WTC11 (cell line): ENCODE measurements around the gene LRIF1. TPM values are rescaled to one million over a fixed set of nuclear protein-coding genes. Genes with fewer than 3 reads are reported as not detected.

Source experiments
- ATAC-seq: fragments of 200-7000 bp; cut with Tn5 transposase; 2 replicates; pipeline ENCODE4 v1.10.0; 2021; ENCODE audit warnings: mild to moderate bottlenecking, moderate library complexity
- CTCF ChIA-PET: fragments of 300-600 bp; sonication (Branson Sonifier 250); formaldehyde crosslinking; loops from one replicate; lab custom pipeline; 2021; ENCODE audit warnings: antibody characterized with exemption; lab: Charles Lee
- POLR2A ChIA-PET: fragments of 350-600 bp; sonication (Branson Sonifier 250); formaldehyde crosslinking; loops from one replicate; lab custom pipeline; 2021; ENCODE audit warnings: antibody characterized with exemption; lab: Charles Lee
- DNase-seq: peaks from one replicate; pipeline ENCODE4 v3.0.0; 2021; ENCODE audit warnings: low spot score
- H3K27ac Mint-ChIP-seq: 2 replicates; pipeline ENCODE4 v1.8.0; 2021; ENCODE audit warnings: mixed read lengths
- H3K27me3 Mint-ChIP-seq: 2 replicates; pipeline ENCODE4 v1.8.0; 2021; ENCODE audit warnings: low read depth, mild to moderate bottlenecking, moderate library complexity, mixed read lengths
- H3K36me3 Mint-ChIP-seq: 2 replicates; pipeline ENCODE4 v1.8.0; 2021; ENCODE audit warnings: mixed read lengths
- H3K4me1 Mint-ChIP-seq: 2 replicates; pipeline ENCODE4 v1.8.0; 2022; ENCODE audit warnings: mixed read lengths
- H3K4me3 Mint-ChIP-seq: 2 replicates; pipeline ENCODE4 v1.8.0; 2021; ENCODE audit warnings: mild to moderate bottlenecking, moderate library complexity, mixed read lengths
- H3K9me3 Mint-ChIP-seq: 2 replicates; pipeline ENCODE4 v1.8.0; 2021; ENCODE audit warnings: mixed read lengths
- ATF1 ChIP-seq: sonication (generic); formaldehyde crosslinking; IDR thresholded peaks from 2 replicates; pipeline ENCODE4 v1.8.1; 2023; ENCODE audit warnings: mild to moderate bottlenecking, moderate library complexity, missing genetic modification reagents
- HMGA2 ChIP-seq: fragments of 250-450 bp; sonication (Bioruptor Pico); IDR thresholded peaks from 2 replicates; pipeline ENCODE4 v1.4.0; 2021; ENCODE audit warnings: mild to moderate bottlenecking, moderate library complexity
- KAT7 ChIP-seq: sonication (generic); formaldehyde crosslinking; IDR thresholded peaks from 2 replicates; pipeline ENCODE4 v1.8.1; 2023; ENCODE audit warnings: missing genetic modification reagents, mild to moderate bottlenecking, borderline replicate concordance
- MYBL2 ChIP-seq: sonication (generic); formaldehyde crosslinking; IDR thresholded peaks from 2 replicates; pipeline ENCODE4 v1.8.1; 2023; ENCODE audit warnings: mild to moderate bottlenecking, moderate library complexity, missing genetic modification reagents
- NFYB ChIP-seq: sonication (generic); formaldehyde crosslinking; conservative IDR thresholded peaks from 2 replicates; pipeline ENCODE4 v1.8.0; 2022; ENCODE audit warnings: low read depth, missing genetic modification reagents
- NR3C1 ChIP-seq: sonication (generic); formaldehyde crosslinking; conservative IDR thresholded peaks from 2 replicates; pipeline ENCODE4 v1.8.1; 2023; ENCODE audit warnings: low read depth, mild to moderate bottlenecking, missing genetic modification reagents
- SMAD4 ChIP-seq: sonication (generic); formaldehyde crosslinking; IDR thresholded peaks from 2 replicates; pipeline ENCODE4 v1.8.0; 2022; ENCODE audit warnings: mild to moderate bottlenecking, missing genetic modification reagents
- SOX15 ChIP-seq: fragments of 250-450 bp; sonication (Bioruptor Pico); IDR thresholded peaks from 2 replicates; pipeline ENCODE4 v1.9.0; 2021; ENCODE audit warnings: mild to moderate bottlenecking
- TEAD4 ChIP-seq: sonication (generic); formaldehyde crosslinking; IDR thresholded peaks from 2 replicates; pipeline ENCODE4 v1.8.0; 2022; ENCODE audit warnings: mild to moderate bottlenecking, missing genetic modification reagents
- ZNF138 ChIP-seq: sonication (generic); formaldehyde crosslinking; conservative IDR thresholded peaks from 2 replicates; pipeline ENCODE4 v1.8.1; 2022; ENCODE audit warnings: mild to moderate bottlenecking, moderate library complexity, missing genetic modification reagents
- ZNF219 ChIP-seq: sonication (generic); formaldehyde crosslinking; IDR thresholded peaks from 2 replicates; pipeline ENCODE4 v1.8.0; 2023; ENCODE audit warnings: missing genetic modification reagents, mild to moderate bottlenecking, borderline replicate concordance
- ZNF317 ChIP-seq: sonication (generic); formaldehyde crosslinking; IDR thresholded peaks from 2 replicates; pipeline ENCODE4 v1.8.1; 2023; ENCODE audit warnings: low read depth, mild to moderate bottlenecking, moderate library complexity, missing genetic modification reagents, borderline replicate concordance
- total RNA-seq: library from RNA; stranded (reverse); gene quantifications from 3 replicates; pipeline ENCODE4 v1.2.3, GENCODE V29; 2021
- TF ChIP-seq, protein P1 (sequence below): sonication (generic); formaldehyde crosslinking; IDR thresholded peaks from 2 replicates; pipeline ENCODE4 v1.8.1; 2023; ENCODE audit warnings: mild to moderate bottlenecking, missing genetic modification reagents
- TF ChIP-seq, protein P2 (sequence below): fragments of 250-450 bp; sonication (Bioruptor Pico); IDR thresholded peaks from 2 replicates; pipeline ENCODE4 v2.1.2; 2022; ENCODE audit warnings: mild to moderate bottlenecking, moderate library complexity
- TF ChIP-seq, protein P3 (sequence below): sonication (generic); formaldehyde crosslinking; IDR thresholded peaks from 2 replicates; pipeline ENCODE4 v1.8.0; 2022; ENCODE audit warnings: mild to moderate bottlenecking, missing genetic modification reagents
- TF ChIP-seq, protein P4 (sequence below): sonication (generic); formaldehyde crosslinking; IDR thresholded peaks from 2 replicates; pipeline ENCODE4 v1.8.1; 2023; ENCODE audit warnings: mild to moderate bottlenecking, missing genetic modification reagents
- TF ChIP-seq, protein P5 (sequence below): sonication (generic); formaldehyde crosslinking; IDR thresholded peaks from 2 replicates; pipeline ENCODE4 v1.8.0; 2022; ENCODE audit warnings: mild to moderate bottlenecking, missing genetic modification reagents
- TF ChIP-seq, protein P6 (sequence below): sonication (generic); formaldehyde crosslinking; IDR thresholded peaks from 2 replicates; pipeline ENCODE4 v1.8.1; 2022; ENCODE audit warnings: low read depth, missing genetic modification reagents, borderline replicate concordance
- TF ChIP-seq, protein P7 (sequence below): sonication (generic); formaldehyde crosslinking; IDR thresholded peaks from 2 replicates; pipeline ENCODE4 v1.8.0; 2022; ENCODE audit warnings: mild to moderate bottlenecking, missing genetic modification reagents
- TF ChIP-seq, protein P8 (sequence below): sonication (generic); formaldehyde crosslinking; IDR thresholded peaks from 2 replicates; pipeline ENCODE4 v1.8.1; 2022; ENCODE audit warnings: missing genetic modification reagents, borderline replicate concordance
- TF ChIP-seq, protein P9 (sequence below): sonication (generic); formaldehyde crosslinking; conservative IDR thresholded peaks from 2 replicates; pipeline ENCODE4 v1.8.1; 2023; ENCODE audit warnings: mild to moderate bottlenecking, low read depth, missing genetic modification reagents, moderate library complexity

LRIF1 gene
- total RNA-seq, 1 experiment from 2014 or later: 17.2 TPM

DNA sequence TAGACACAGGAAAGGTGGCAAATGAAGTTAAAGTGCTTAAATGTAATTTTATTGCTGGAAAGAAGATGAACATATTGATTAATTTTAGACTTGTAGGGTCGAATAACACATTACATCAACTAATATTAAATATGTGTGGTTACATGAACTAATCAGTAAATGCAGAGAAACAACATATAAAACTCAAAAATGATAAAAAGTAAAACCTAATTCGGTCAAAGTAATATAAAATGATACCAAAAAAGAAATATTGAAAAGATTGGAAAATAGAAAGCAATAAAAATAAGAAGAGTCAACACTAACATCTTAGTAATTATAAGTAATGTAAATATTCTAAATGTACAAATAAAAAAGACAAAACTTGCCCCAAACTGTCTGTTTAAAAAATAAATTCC, 47.5 kb downstream of the LRIF1 start (continued):
- TF ChIP-seq SOX15 (CRISPR knock-in tag) (no peak), TEAD4 (no peak), NR3C1 (CRISPR knock-in tag) (no peak), NFYB (CRISPR knock-in tag) (no peak), HMGA2 (CRISPR knock-in tag) (no peak), SMAD4 (CRISPR knock-in tag) (no peak)
- TF ChIP-seq, protein P1, sequence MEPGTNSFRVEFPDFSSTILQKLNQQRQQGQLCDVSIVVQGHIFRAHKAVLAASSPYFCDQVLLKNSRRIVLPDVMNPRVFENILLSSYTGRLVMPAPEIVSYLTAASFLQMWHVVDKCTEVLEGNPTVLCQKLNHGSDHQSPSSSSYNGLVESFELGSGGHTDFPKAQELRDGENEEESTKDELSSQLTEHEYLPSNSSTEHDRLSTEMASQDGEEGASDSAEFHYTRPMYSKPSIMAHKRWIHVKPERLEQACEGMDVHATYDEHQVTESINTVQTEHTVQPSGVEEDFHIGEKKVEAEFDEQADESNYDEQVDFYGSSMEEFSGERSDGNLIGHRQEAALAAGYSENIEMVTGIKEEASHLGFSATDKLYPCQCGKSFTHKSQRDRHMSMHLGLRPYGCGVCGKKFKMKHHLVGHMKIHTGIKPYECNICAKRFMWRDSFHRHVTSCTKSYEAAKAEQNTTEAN (CRISPR knock-in tag): no peak
- TF ChIP-seq, protein P2, sequence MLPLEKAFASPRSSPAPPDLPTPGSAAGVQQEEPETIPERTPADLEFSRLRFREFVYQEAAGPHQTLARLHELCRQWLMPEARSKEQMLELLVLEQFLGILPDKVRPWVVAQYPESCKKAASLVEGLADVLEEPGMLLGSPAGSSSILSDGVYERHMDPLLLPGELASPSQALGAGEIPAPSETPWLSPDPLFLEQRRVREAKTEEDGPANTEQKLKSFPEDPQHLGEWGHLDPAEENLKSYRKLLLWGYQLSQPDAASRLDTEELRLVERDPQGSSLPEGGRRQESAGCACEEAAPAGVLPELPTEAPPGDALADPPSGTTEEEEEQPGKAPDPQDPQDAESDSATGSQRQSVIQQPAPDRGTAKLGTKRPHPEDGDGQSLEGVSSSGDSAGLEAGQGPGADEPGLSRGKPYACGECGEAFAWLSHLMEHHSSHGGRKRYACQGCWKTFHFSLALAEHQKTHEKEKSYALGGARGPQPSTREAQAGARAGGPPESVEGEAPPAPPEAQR (CRISPR knock-in tag): no peak
- TF ChIP-seq, protein P3, sequence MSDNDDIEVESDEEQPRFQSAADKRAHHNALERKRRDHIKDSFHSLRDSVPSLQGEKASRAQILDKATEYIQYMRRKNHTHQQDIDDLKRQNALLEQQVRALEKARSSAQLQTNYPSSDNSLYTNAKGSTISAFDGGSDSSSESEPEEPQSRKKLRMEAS (CRISPR knock-in tag): no peak

DNA sequence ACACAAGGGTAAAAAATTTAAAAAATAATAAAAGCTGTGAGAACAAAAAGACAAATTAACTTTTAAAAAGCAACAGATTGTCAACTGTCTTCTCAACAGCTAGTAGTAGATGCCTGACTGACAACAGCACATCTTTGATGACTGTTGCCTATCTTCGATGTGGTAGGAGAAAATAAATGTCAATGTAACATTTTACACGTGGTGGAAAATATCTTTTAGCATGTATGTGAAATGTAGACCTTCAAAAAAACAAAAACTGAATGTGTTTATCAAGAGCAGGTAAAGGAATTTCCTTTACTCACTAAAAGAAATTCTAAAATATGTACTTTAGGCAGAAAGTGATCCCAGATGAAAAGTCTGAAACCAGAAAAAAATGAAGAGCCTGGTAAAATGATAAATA, 47.9 kb downstream of the LRIF1 start:
- ATAC-seq: no peak
- no peak overlapping the region for H3K4me3 Mint-ChIP-seq
- H3K9me3 Mint-ChIP-seq: peaks cover 10% of the 10 kb centered on the region
- ChIA-PET CTCF (no interaction called here), POLR2A (no interaction called here)
- DNase-seq: no peak
- H3K27me3 Mint-ChIP-seq: no peaks in the 10 kb centered on the region; the same call in 1 of the 2 replicates
- no peaks in the 10 kb centered on the region for H3K36me3 Mint-ChIP-seq
- no peak overlapping the region for H3K27ac Mint-ChIP-seq
- TF ChIP-seq, protein P4, sequence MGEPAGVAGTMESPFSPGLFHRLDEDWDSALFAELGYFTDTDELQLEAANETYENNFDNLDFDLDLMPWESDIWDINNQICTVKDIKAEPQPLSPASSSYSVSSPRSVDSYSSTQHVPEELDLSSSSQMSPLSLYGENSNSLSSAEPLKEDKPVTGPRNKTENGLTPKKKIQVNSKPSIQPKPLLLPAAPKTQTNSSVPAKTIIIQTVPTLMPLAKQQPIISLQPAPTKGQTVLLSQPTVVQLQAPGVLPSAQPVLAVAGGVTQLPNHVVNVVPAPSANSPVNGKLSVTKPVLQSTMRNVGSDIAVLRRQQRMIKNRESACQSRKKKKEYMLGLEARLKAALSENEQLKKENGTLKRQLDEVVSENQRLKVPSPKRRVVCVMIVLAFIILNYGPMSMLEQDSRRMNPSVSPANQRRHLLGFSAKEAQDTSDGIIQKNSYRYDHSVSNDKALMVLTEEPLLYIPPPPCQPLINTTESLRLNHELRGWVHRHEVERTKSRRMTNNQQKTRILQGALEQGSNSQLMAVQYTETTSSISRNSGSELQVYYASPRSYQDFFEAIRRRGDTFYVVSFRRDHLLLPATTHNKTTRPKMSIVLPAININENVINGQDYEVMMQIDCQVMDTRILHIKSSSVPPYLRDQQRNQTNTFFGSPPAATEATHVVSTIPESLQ (CRISPR knock-in tag): no peak
- TF ChIP-seq ZNF219 (no peak), MYBL2 (CRISPR knock-in tag) (no peak), ZNF138 (CRISPR knock-in tag) (no peak), KAT7 (CRISPR knock-in tag) (no peak), ZNF317 (no peak), ATF1 (CRISPR knock-in tag) (no peak), SOX15 (CRISPR knock-in tag) (no peak)
- TF ChIP-seq, protein P5, sequence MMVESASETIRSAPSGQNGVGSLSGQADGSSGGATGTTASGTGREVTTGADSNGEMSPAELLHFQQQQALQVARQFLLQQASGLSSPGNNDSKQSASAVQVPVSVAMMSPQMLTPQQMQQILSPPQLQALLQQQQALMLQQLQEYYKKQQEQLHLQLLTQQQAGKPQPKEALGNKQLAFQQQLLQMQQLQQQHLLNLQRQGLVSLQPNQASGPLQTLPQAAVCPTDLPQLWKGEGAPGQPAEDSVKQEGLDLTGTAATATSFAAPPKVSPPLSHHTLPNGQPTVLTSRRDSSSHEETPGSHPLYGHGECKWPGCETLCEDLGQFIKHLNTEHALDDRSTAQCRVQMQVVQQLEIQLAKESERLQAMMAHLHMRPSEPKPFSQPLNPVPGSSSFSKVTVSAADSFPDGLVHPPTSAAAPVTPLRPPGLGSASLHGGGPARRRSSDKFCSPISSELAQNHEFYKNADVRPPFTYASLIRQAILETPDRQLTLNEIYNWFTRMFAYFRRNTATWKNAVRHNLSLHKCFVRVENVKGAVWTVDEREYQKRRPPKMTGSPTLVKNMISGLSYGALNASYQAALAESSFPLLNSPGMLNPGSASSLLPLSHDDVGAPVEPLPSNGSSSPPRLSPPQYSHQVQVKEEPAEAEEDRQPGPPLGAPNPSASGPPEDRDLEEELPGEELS: no peak
- TF ChIP-seq, protein P6, sequence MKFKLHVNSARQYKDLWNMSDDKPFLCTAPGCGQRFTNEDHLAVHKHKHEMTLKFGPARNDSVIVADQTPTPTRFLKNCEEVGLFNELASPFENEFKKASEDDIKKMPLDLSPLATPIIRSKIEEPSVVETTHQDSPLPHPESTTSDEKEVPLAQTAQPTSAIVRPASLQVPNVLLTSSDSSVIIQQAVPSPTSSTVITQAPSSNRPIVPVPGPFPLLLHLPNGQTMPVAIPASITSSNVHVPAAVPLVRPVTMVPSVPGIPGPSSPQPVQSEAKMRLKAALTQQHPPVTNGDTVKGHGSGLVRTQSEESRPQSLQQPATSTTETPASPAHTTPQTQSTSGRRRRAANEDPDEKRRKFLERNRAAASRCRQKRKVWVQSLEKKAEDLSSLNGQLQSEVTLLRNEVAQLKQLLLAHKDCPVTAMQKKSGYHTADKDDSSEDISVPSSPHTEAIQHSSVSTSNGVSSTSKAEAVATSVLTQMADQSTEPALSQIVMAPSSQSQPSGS (CRISPR knock-in tag): no peak
- TF ChIP-seq, protein P7, sequence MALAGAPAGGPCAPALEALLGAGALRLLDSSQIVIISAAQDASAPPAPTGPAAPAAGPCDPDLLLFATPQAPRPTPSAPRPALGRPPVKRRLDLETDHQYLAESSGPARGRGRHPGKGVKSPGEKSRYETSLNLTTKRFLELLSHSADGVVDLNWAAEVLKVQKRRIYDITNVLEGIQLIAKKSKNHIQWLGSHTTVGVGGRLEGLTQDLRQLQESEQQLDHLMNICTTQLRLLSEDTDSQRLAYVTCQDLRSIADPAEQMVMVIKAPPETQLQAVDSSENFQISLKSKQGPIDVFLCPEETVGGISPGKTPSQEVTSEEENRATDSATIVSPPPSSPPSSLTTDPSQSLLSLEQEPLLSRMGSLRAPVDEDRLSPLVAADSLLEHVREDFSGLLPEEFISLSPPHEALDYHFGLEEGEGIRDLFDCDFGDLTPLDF (CRISPR knock-in tag): no peak
- TF ChIP-seq, protein P8, sequence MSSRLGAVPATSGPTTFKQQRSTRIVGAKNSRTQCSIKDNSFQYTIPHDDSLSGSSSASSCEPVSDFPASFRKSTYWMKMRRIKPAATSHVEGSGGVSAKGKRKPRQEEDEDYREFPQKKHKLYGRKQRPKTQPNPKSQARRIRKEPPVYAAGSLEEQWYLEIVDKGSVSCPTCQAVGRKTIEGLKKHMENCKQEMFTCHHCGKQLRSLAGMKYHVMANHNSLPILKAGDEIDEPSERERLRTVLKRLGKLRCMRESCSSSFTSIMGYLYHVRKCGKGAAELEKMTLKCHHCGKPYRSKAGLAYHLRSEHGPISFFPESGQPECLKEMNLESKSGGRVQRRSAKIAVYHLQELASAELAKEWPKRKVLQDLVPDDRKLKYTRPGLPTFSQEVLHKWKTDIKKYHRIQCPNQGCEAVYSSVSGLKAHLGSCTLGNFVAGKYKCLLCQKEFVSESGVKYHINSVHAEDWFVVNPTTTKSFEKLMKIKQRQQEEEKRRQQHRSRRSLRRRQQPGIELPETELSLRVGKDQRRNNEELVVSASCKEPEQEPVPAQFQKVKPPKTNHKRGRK (CRISPR knock-in tag): no peak
- TF ChIP-seq, protein P9, sequence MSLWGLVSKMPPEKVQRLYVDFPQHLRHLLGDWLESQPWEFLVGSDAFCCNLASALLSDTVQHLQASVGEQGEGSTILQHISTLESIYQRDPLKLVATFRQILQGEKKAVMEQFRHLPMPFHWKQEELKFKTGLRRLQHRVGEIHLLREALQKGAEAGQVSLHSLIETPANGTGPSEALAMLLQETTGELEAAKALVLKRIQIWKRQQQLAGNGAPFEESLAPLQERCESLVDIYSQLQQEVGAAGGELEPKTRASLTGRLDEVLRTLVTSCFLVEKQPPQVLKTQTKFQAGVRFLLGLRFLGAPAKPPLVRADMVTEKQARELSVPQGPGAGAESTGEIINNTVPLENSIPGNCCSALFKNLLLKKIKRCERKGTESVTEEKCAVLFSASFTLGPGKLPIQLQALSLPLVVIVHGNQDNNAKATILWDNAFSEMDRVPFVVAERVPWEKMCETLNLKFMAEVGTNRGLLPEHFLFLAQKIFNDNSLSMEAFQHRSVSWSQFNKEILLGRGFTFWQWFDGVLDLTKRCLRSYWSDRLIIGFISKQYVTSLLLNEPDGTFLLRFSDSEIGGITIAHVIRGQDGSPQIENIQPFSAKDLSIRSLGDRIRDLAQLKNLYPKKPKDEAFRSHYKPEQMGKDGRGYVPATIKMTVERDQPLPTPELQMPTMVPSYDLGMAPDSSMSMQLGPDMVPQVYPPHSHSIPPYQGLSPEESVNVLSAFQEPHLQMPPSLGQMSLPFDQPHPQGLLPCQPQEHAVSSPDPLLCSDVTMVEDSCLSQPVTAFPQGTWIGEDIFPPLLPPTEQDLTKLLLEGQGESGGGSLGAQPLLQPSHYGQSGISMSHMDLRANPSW (CRISPR knock-in tag): no peak
- peaks cover 8% of the 10 kb centered on the region for H3K4me1 Mint-ChIP-seq
